HG03432 (cell line): Measurements from ENCODE around the gene VARS1.

Experiments used
- ATAC-seq: cut with Tn5 transposase; IDR thresholded peaks from one replicate; pipeline ENCODE4 v1.9.1; 2021; ENCODE audit warnings: mild to moderate bottlenecking, moderate library complexity; ENCODE audit not compliant: unreplicated experiment

The VARS1 gene

GRCh38 chr6:31749301-31750036 is 46.1 kb downstream of the VARS1 start:
- no peak for ATAC-seq
